Measurements from ENCODE around the gene ACTC1.

- TF ChIP-seq CTCF (IDR thresholded peaks at IDR 0.05), result no peak
- no peak for TF ChIP-seq TCF7L2 (IDR thresholded peaks at IDR 0.05; ENCODE audit: low read depth, low read length)
These were observed 4.1 kb upstream of the ACTC1 start for GRCh38 chr15:34799149-34800101.

Data from Panc1 (cell line).